Activated CD8-positive, alpha-beta memory T cell treated with anti-CD3 and anti-CD28 coated beads for 48 hours (primary cell): Measurements from ENCODE around the gene EID3.
"Not testable (repeated sequence)": the region's sequence is repeated elsewhere in the genome, so short reads cannot be mapped to it uniquely, and the experiment has no call there.

Experiments used
- DNase-seq, 3 experiments: peaks; one replicate each; pipeline ENCODE4 v3.0.0-alpha.2; 2020; ENCODE audit warnings: low read depth in 2 of 3, low spot score in 2 of 3

Gene EID3

GRCh38 chr12:104303538-104304151, at the start of gene EID3:
TSS of gene EID3 (plus strand) at chr12:104303739. CDS start at chr12:104303935, 196 bp downstream.
- DNase-seq = peak; percentile 73 to 87 (median 80)

DNA sequence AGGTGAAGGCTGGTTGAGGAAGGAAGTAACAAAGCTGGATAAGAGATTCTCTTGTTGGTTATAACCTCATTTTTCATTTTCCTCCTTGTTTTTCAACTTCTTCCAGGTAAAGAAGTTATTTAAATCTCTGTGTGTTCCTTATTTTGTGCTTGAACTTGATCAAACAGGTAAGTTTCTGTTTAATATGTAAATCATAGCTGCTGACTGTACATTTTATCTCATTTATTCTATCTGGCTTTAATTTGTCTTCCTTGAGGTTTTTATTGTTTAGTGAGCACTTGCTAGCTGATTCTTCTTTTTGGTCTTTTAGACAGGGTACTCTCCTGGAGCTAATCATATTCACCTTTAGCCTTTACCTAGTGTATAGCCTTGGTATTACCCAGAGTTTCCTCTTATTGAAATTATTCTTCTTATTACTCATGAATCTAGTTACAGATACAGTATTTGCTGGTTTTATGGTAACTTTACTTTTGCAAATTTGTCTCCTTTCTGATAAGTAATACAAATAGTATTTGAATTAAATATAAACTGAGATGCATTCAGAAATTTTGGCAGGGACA, 45.5 kb upstream of the EID3 start:
- DNase-seq = no peak

- no peak for DNase-seq
Measured at GRCh38 chr12:104258476-104259067, 45.0 kb upstream of the EID3 start.

DNA sequence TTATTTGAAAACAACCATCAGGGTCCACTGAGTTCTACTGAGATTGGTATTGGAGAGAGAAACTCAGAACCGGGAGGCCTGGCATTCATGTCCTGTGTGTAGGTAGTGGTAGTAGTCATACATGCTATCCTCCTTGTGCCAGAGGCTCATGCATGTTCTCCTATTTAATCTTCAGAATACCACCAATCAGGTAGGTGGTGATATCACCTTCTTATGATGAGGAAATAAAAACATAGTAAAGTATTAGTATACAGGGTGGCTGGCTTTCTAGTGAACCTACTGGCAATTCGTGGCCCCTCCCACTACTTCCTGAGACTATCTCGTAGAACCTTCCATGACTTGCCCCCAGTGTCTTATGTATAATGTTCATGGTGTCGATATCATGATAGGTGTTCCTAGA, 40.5 kb upstream of the EID3 start:
- DNase-seq = no peak

DNA sequence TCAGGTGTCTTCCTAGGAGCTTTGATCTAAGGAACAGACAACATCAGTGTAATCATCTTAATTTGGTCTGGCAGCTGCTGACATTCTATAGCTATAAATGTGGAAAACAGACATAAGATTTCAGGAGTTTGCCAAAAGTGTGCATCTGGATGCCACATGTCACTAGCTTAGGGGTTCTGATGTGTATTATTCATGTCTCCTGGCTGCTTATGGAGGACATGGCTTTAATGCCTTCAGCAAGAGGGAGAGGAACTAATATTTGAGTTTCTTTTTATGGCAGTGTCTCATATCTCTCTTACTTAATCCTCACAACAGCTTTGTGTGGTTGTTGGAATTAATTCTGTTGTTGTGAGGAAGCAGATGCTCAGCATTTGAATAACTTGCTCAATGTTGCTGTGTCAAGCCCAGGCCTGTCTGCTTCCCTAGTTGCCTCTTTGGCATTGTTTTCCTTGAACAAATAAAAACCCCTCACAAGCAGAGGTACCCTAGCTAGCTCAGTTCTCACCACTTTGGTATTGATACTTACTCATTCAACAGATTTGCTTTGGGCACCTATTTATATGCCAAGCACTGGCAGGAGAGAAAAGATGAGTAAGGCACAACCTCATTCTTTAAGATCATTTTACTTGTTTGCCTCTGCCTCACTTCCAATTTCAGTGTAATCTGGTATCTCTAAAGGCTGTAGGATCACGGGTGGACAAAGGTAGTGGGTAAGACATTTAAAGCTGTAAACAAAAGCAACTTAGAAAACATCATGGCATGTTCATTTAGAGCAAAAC, 39.8 kb upstream of the EID3 start:
- DNase-seq = no peak

DNA sequence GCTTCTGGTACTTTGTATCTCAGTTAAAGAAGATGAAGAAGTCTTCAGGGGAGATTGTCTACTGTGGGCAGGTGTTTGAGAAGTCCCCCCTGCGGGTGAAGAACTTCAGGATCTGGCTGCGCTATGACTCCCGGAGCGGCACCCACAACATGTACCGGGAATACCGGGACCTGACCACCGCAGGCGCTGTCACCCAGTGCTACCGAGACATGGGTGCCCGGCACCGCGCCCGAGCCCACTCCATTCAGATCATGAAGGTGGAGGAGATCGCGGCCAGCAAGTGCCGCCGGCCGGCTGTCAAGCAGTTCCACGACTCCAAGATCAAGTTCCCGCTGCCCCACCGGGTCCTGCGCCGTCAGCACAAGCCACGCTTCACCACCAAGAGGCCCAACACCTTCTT, 38.1 kb upstream of the EID3 start:
- DNase-seq = not testable (repeated sequence)

- no peak for DNase-seq
Measured at GRCh38 chr12:104272938-104273337, 30.6 kb upstream of the EID3 start.

- no peak for DNase-seq
Measured at GRCh38 chr12:104273503-104273902, 30.0 kb upstream of the EID3 start.

DNA sequence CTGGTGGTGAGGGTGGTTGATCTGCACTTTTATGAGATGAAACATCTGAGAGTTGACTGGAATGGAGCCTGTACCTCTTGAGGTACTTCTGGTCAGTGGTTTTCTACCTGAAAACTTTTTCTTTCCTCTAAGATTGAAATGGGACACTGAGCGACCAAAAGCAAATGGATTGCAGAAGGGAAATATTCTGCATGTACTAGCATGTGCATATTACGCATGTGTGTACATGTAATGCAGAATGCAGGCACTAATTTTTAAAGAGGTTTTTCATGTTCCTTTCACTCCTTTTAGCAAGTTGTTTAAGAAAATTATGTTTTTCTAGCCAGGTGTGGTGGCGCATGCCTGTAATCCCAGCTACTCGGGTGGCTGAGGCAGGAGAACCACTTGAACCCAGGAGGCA, 28.7 kb upstream of the EID3 start:
- no peak for DNase-seq

DNA sequence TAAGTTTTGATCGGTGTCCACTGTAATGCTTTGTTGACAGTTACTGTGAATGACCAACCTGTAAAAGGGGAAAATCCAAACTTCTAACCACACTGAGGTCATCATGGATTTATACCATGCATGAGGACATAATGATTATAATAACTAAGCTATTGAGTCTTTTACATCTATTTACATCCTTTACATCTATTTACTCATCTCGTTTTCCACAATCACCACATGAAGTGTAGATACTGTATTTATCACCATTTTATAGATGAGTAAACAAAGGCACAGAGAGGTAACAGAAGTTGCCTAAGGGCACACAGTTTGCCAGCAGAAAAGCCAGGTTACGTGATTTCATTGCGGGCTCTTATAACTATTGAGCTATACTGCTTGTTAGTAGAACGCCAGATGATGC, 27.9 kb upstream of the EID3 start:
- no peak for DNase-seq

DNA sequence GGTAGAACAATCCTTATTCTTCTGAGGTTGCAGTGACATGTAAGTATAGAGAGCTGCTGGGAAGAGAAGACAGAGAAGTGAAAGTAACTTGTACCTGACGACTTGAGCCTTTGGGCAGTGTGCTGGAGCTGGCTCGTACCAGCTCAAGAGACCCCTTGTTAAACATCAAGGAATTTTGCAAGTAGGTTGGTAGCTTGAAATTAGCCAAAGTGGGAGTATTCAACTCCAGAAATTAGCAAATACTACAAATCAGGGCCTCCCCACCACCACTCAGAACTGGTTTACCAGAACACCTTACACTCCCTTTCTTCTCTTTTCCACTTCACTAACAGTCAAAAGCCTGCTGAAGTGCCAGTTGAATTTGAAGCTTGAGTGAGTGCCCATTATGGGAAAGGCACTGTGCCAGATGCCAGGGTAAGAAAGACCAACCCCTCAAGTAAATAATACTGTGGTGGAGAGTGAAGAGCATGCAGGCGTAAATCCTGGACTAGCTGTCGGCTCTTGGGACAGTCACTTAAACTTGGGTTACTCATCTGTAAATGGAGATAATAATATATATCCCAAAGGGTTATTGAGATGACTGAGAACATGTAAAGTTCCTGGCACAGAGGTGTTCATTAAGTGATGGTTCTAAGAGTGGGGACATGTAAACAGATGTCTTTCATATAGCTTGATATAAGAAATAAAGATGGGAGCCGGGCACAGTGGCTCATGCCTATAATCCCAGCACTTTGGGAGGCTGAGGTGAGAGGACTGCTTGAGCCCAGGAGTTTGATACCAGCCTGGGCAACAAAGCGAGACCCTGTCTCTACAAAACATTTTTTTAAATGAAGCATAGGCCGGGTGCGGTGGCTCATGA, 27.0 kb upstream of the EID3 start:
- DNase-seq = no peak

DNA sequence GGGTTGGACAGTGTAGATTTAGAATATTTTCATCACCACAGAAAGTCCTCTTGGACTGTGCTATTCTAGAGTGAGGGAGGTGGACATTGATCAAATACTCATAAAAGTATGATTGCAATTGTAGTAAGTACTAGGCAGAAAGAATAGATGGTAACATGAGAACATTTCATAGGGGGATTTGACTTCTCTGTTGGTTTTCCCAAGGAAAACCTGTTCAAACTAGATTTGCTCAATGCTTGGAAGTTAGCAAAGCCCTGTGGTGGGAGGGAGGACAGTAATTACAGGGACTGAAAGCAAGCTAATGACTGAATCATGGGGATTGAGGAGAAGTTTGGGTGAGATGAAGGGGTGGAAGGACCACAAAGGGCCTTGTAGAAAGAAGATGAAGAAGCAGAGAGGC, 24.4 kb upstream of the EID3 start:
- DNase-seq = no peak

DNA sequence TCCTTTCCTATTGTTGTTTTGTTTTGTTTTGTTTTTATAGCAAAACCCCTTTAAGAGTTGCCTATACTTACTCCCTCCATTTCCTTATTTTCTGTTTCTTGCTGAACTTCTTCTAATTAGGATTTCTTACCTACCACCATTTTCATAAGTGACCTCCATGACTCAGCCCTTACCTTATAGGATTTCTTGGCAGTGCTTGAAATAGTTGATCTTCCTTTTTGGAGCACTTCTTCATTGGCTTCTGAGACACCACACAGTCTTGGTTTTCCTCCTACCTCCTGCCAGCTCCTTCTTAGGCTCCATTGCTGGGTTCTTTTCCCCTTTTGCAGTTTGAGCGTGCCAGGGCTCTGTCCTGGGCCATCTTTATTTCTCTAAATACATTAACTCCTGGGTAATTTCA, 23.4 kb upstream of the EID3 start:
- no peak for DNase-seq

DNA sequence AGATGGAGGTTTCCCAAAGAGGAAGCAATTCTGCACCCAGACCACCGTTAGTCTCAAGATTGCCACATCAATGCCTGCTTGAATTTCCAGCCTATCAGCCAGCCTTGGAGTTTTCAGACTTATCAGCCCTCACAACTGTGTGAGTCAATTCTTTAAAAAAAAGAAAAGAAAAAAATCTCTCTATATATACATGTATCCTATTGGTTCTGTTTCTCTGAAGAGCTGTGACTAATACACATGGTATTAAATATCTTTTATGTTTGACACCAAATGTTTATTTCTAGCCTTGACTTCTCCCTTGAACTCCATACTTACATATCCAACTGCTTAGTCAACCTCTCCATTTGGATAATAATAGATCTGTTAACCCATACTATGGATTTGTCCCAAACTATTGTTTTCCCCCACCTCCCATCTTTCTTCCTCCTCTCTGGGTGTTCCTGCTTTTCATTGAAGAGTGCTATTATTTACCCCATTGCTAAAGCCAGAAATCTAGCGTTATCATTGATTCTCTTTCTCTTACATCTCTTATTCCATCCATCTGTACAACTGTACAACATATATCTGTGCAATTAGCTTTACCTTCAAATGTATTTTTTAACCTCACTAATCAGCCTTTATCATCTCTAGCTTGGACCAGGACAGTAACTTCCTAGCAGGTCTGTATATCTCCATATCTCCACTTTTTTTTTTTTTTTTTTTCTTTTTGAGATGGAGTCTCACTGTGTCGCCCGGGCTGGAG, 22.7 kb upstream of the EID3 start:
- no peak for DNase-seq

DNA sequence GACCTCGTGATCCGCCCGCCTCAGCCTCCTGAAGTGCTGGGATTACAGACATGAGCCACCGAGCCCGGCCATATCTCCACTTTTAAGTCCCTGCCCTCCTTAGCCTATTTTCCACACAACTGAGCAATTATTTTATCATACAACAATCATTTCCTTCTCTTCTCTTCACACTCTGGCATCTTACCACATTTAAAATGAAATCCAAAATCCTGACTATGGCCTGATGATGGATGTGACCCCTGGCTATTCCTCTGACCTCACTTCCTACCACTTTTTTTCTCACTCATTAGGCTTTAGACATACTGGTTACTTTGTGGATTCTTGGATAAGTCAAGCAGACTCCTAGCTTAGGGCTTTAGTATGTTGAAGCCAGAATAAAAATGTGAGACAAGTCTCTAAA, 21.9 kb upstream of the EID3 start:
- DNase-seq = no peak

DNA sequence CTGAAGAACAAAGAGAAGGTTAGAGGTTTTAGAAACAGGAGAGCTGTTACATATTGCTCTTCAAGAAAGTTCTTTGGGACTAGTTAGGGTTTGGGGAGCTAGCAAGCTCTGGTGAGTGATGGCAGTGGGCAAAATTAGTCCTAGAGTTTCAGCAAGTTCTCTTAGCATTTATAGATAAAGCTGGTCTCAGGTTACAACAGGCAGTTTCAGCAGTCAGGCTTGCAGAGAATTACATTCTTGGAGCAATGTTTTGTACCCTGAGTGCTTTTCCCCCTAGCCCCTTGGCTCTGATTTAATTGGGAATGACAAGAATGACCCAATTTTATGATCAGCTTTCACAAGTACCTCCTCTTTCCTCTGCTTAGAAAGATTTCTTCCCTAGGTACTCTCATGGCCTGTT, 21.4 kb upstream of the EID3 start:
- no peak for DNase-seq

GRCh38 chr12:104285740-104286515, 17.6 kb upstream of the EID3 start:
- no peak for DNase-seq

DNA sequence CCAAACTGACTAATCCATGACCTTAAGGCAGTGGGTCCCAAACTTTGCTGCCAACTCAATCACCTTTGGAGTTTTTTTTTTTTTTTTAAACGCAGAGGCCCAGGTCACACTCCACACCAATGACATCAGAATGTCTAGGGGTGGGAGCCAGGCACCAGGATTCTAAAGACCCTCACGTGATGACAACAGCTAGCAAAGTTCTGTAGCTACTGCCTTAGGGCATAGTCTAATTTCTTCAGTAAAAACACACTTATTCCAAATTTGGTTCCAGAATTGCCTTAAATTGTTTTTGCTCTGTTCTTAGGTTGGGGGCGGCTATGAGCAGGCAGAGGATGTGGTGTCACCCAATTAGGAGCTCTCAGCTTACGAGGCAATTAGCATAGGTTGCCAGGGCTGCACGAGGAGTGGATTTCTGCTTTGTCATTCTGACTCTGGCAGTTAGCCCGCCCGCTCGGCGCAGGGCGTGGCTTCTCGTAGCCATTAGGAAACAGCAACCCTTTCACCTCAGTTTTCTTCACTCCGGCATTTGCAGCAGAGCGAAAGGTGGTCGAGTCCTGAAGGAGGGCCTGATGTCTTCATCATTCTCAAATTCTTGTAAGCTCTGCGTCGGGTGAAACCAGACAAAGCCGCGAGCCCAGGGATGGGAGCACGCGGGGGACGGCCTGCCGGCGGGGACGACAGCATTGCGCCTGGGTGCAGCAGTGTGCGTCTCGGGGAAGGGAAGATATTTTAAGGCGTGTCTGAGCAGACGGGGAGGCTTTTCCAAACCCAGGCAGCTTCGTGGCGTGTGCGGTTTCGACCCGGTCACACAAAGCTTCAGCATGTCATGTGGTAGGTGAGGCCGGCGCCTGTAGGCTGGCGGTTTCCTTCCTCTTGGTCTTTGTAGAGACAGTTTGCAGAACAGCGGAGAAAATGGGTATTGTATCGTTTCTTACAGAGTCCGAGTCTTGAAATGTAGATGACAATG, 16.7 kb upstream of the EID3 start:
- DNase-seq = peak; percentile 55 to 71 (median 70)
